Endothelial cell of umbilical vein (primary cell): ENCODE measurements around the gene RPL11. TPM values are rescaled to one million over a fixed set of nuclear protein-coding genes. Genes with fewer than 3 reads are reported as not detected.

ENCODE experiments used
- BruUV-seq: library from RNA; stranded (reverse); fragments of 400-500 nt; replicated peaks from 2 replicates; lab custom pipeline; 2021; lab: Mats Ljungman, UMichigan
- CTCF ChIA-PET: fragments of 300-600, 350-600 bp; sonication (Branson Sonifier 250); formaldehyde crosslinking; loops from one replicate; lab custom pipeline; 2021; ENCODE audit warnings: antibody characterized with exemption, inconsistent platforms; lab: Charles Lee
- POLR2A ChIA-PET: fragments of 300-600, 350-600 bp; sonication (Branson Sonifier 250); formaldehyde crosslinking; loops from one replicate; lab custom pipeline; 2021; ENCODE audit warnings: antibody characterized with exemption, inconsistent platforms; lab: Charles Lee
- DNase-seq: peaks from one replicate; pipeline ENCODE4 v3.0.0-alpha.2; 2011; ENCODE audit warnings: low read depth, low spot score
- FAIRE-seq: peaks from 2 replicates; lab custom pipeline; 2011; peaks lifted over from hg19 to GRCh38; lab: Jason Lieb, UNC
- H2AFZ ChIP-seq: 2 replicates; pipeline ENCODE4 v1.6.0; 2012; ENCODE audit warnings: low read depth, low read length, control low read depth, inconsistent platforms
- H3K27ac ChIP-seq: 2 replicates; pipeline ENCODE4 v1.5.1; 2011; ENCODE audit warnings: low read depth, mild to moderate bottlenecking, control low read depth, low read length, moderate library complexity; ENCODE audit not compliant: insufficient read depth
- H3K27me3 ChIP-seq, 2 experiments: 2 replicates each; pipeline versions ENCODE4 v1.6.0 to v1.6.1; 2011; ENCODE audit warnings: low read length in 2 of 2, mixed read lengths in 1 of 2; ENCODE audit not compliant: control insufficient read depth in 2 of 2, insufficient read depth in 2 of 2
- H3K36me3 ChIP-seq, 2 experiments: 2 replicates in 1 of 2; 3 replicates in 1 of 2; pipeline ENCODE4 v1.5.1; 2011; ENCODE audit warnings: low read length in 2 of 2, mild to moderate bottlenecking in 1 of 2, moderate library complexity in 1 of 2; ENCODE audit not compliant: control insufficient read depth in 2 of 2, insufficient read depth in 2 of 2; ENCODE audit errors: extremely low read depth in 1 of 2
- H3K4me1 ChIP-seq: 3 replicates; pipeline ENCODE4 v1.5.1; 2011; ENCODE audit warnings: mild to moderate bottlenecking, low read length; ENCODE audit not compliant: control insufficient read depth, insufficient read depth; ENCODE audit errors: extremely low read depth
- H3K4me2 ChIP-seq: 2 replicates; pipeline ENCODE4 v1.6.1; 2011; ENCODE audit warnings: low read length, control low read depth, mixed read lengths; ENCODE audit not compliant: insufficient read depth
- H3K4me3 ChIP-seq, 3 experiments: fragments of 200-600 bp in 1 of 3; sonication (generic), shearing (Covaris generic) in 1 of 3; replicated peaks in 1 of 3; 2 replicates each; pipeline ENCODE4 v1.5.1; 2011 to 2016; ENCODE audit warnings: control low read depth in 3 of 3, low read length in 3 of 3, mild to moderate bottlenecking in 2 of 3, inconsistent platforms in 1 of 3, low read depth in 1 of 3, moderate library complexity in 1 of 3; ENCODE audit not compliant: insufficient read depth in 1 of 3
- H3K79me2 ChIP-seq: 2 replicates; pipeline ENCODE4 v1.6.0; 2012; ENCODE audit warnings: low read length, inconsistent platforms; ENCODE audit not compliant: control insufficient read depth, insufficient read depth
- H3K9ac ChIP-seq: replicated peaks from 2 replicates; pipeline ENCODE3; 2011; ENCODE audit warnings: low read length, control low read depth; ENCODE audit not compliant: insufficient read depth; ENCODE audit errors: extremely low read depth
- H3K9me1 ChIP-seq: replicated peaks from 3 replicates; pipeline ENCODE4 v1.6.0; 2011; ENCODE audit warnings: mild to moderate bottlenecking, low read length; ENCODE audit not compliant: control insufficient read depth, insufficient read depth; ENCODE audit errors: extremely low read depth
- H3K9me3 ChIP-seq: replicated peaks from 2 replicates; pipeline ENCODE4 v1.5.1; 2012; ENCODE audit warnings: low read length, inconsistent platforms; ENCODE audit not compliant: control insufficient read depth, insufficient read depth
- H4K20me1 ChIP-seq: replicated peaks from 2 replicates; pipeline ENCODE3; 2011; ENCODE audit warnings: mild to moderate bottlenecking, low read length; ENCODE audit not compliant: control insufficient read depth, insufficient read depth; ENCODE audit errors: extremely low read depth
- CTCF ChIP-seq, 2 donors: IDR thresholded peaks; 1 replicate in 1 of 2; 2 replicates in 1 of 2; pipeline ENCODE4 v1.5.1; 2011; ENCODE audit warnings: low read length in 2 of 2, mild to moderate bottlenecking in 2 of 2, moderate library complexity in 2 of 2, control low read depth in 1 of 2, inconsistent platforms in 1 of 2, low read depth in 1 of 2; ENCODE audit not compliant: insufficient read depth in 1 of 2; ENCODE audit errors: extremely low read depth in 1 of 2
- EZH2 ChIP-seq: IDR thresholded peaks from 2 replicates; pipeline ENCODE4 v1.6.1; 2012; ENCODE audit warnings: borderline replicate concordance, low read depth, mild to moderate bottlenecking, moderate library complexity, low read length, inconsistent platforms; ENCODE audit not compliant: severe bottlenecking
- FOS ChIP-seq: IDR thresholded peaks from 2 replicates; pipeline ENCODE4 v1.6.1; 2011; ENCODE audit warnings: mild to moderate bottlenecking, low read length, moderate library complexity, borderline replicate concordance; ENCODE audit not compliant: insufficient read depth
- GATA2 ChIP-seq: IDR thresholded peaks from 2 replicates; pipeline ENCODE4 v1.7.0; 2011; ENCODE audit warnings: low read depth, mild to moderate bottlenecking, moderate library complexity, mixed read lengths, low read length; ENCODE audit not compliant: insufficient read length, insufficient read depth
- JUN ChIP-seq: IDR thresholded peaks from 2 replicates; pipeline ENCODE4 v1.6.1; 2011; ENCODE audit warnings: borderline replicate concordance, low read depth; ENCODE audit not compliant: insufficient read length, insufficient read depth
- MAX ChIP-seq: IDR thresholded peaks from 2 replicates; pipeline ENCODE4 v1.6.1; 2011; ENCODE audit not compliant: insufficient read depth, insufficient read length
- MYC ChIP-seq: IDR thresholded peaks from one replicate; pipeline ENCODE4 v1.6.1; 2011; ENCODE audit warnings: mild to moderate bottlenecking, low read depth, low read length
- POLR2A ChIP-seq: IDR thresholded peaks from 2 replicates; pipeline ENCODE4 v1.6.1; 2012; ENCODE audit warnings: low read depth, mild to moderate bottlenecking, control low read depth, low read length
- POLR2AphosphoS5 ChIP-seq: IDR thresholded peaks from 2 replicates; pipeline ENCODE4 v1.6.1; 2012; ENCODE audit warnings: low read depth, mild to moderate bottlenecking, control low read depth, low read length, moderate library complexity; ENCODE audit not compliant: insufficient read depth
- dilution Hi-C: fragments of 300-500 bp; cut with MboI; formaldehyde crosslinking; loops from one replicate; pipeline ENCODE4 v1.15.0; 2019; ENCODE audit warnings: low sequenced_read_pairs; ENCODE audit not compliant: extremely low pct_ligation_motif_present
- intact Hi-C: fragments of 100-400 bp; cut with micrococcal nuclease; formaldehyde crosslinking; loops from one replicate; pipeline ENCODE4 v1.10.0; 2022
- polyA plus RNA-seq, 4 experiments: library from polyadenylated mRNA; depleted of rRNA in 3 of 4; stranded (reverse) in 3 of 4; unstranded in 1 of 4; fragments of >200 nt; gene quantifications; 2 replicates each; pipeline versions ENCODE4 v1.2.1 to v1.2.3, GENCODE V29; 2011 to 2012; ENCODE audit warnings: missing spikeins in 1 of 4
- total RNA-seq: library from RNA; stranded (reverse); gene quantifications from 2 replicates; pipeline ENCODE4 v1.2.3, GENCODE V29; 2021

RPL11 gene
- total and polyA plus RNA-seq, 2 donors (not counting 3 experiments of a cell fraction or from before 2014, with no cell fraction given): 861 to 1,084 TPM

- ChIA-PET POLR2A (no interaction called here), CTCF (interaction anchor here (0.6 to 1.8 kb wide), 3 partner anchors 49 to 165 kb away, joined by 3 to 5 read pairs (median 4); partner anchors contain the start of gene E2F2)
- peaks cover 30% of the 10 kb centered on the region for H3K4me1 ChIP-seq
Measured at GRCh38 chr1:23696335-23696989, 4.9 kb downstream of the RPL11 start.

GRCh38 chr1:23698466-23698865, 6.9 kb downstream of the RPL11 start:
- FAIRE-seq: no peak
- H3K9me3 ChIP-seq: no peaks in the 10 kb centered on the region
- H3K36me3 ChIP-seq: peaks cover 50 to 55% of the 10 kb centered on the region in 2 experiments
- peaks cover 19% of the 10 kb centered on the region for H3K4me1 ChIP-seq
- intact Hi-C loops: loop anchor here (5.0 kb wide), 1 partner anchor 249 kb away; no protein-coding TSS in a partner anchor
- dilution Hi-C loops: no loop called here
- POLR2A ChIA-PET: no interaction called here
- no peak overlapping the region for H3K27ac ChIP-seq
- no peak overlapping the region for H3K9ac ChIP-seq
- H3K4me3 ChIP-seq: no peak overlapping the region
- no TSS peak for BruUV-seq
- H3K27me3 ChIP-seq: no peaks in the 10 kb centered on the region
- no peak for DNase-seq
- H2AFZ ChIP-seq: no peak overlapping the region
- CTCF ChIA-PET: interaction anchor here (1.7 to 1.9 kb wide), 2 partner anchors 61 to 202 kb away, joined by 4 to 6 read pairs; no protein-coding TSS in a partner anchor
- peaks cover 14% of the 10 kb centered on the region for H4K20me1 ChIP-seq
- H3K79me2 ChIP-seq: peaks cover 89% of the 10 kb centered on the region
- no peaks in the 10 kb centered on the region for H3K9me1 ChIP-seq
- H3K4me2 ChIP-seq: no peak overlapping the region
- no peak for TF ChIP-seq JUN
- TF ChIP-seq POLR2A: no peak
- no peak for TF ChIP-seq POLR2AphosphoS5
- TF ChIP-seq EZH2: no peak
- TF ChIP-seq GATA2: no peak
- TF ChIP-seq MYC: no peak
- no peak for TF ChIP-seq FOS
- TF ChIP-seq CTCF (IDR thresholded peaks at IDR 0.05; ENCODE audit: extremely low read depth in 1 of 2, insufficient read depth in 1 of 2, low read depth in 1 of 2, low read length in 2 of 2): no peak
- no peak for TF ChIP-seq MAX

More at GRCh38 chr1:23696335-23696989, 4.9 kb downstream of the RPL11 start:
- intact Hi-C loops: loop anchor here (5.0 kb wide), 1 partner anchor 251 kb away; no protein-coding TSS in a partner anchor
- peaks cover 51 to 52% of the 10 kb centered on the region in 2 experiments for H3K36me3 ChIP-seq
- no peak overlapping the region for H2AFZ ChIP-seq
- H3K4me3 ChIP-seq: no peak overlapping the region
- H4K20me1 ChIP-seq: peaks cover 14% of the 10 kb centered on the region
- no peak for DNase-seq
- no peaks in the 10 kb centered on the region for H3K27me3 ChIP-seq
- no peak for FAIRE-seq
- no peaks in the 10 kb centered on the region for H3K9me3 ChIP-seq
- no peak overlapping the region for H3K27ac ChIP-seq
- BruUV-seq: no TSS peak
- no peaks in the 10 kb centered on the region for H3K9me1 ChIP-seq
- H3K9ac ChIP-seq: no peak overlapping the region
- peaks cover 95% of the 10 kb centered on the region for H3K79me2 ChIP-seq
- dilution Hi-C loops: no loop called here
- TF ChIP-seq POLR2AphosphoS5 (no peak), EZH2 (no peak)
- no peak overlapping the region for H3K4me2 ChIP-seq
